BLaER1 (cell line): Measurements from ENCODE around the gene HTR2B.
"Not testable (repeated sequence)": the region's sequence is repeated elsewhere in the genome, so short reads cannot be mapped to it uniquely, and the experiment has no call there.

Experiments used
- H3K27ac ChIP-seq: shearing (Covaris generic); formaldehyde crosslinking; 2 replicates; pipeline ENCODE4 v1.8.1; 2022
- H3K27me3 ChIP-seq: shearing (Covaris generic); formaldehyde crosslinking; 2 replicates; pipeline ENCODE4 v1.8.1; 2022
- H3K36me3 ChIP-seq: shearing (Covaris generic); formaldehyde crosslinking; 2 replicates; pipeline ENCODE4 v1.8.1; 2022
- H3K4me1 ChIP-seq: shearing (Covaris generic); formaldehyde crosslinking; 2 replicates; pipeline ENCODE4 v1.8.1; 2022
- H3K4me2 ChIP-seq: shearing (Covaris generic); formaldehyde crosslinking; 2 replicates; pipeline ENCODE4 v1.8.1; 2022
- H3K4me3 ChIP-seq: shearing (Covaris generic); formaldehyde crosslinking; 2 replicates; pipeline ENCODE4 v1.8.1; 2022
- H3K9ac ChIP-seq: shearing (Covaris generic); formaldehyde crosslinking; 2 replicates; pipeline ENCODE4 v1.8.1; 2022
- H3K9me3 ChIP-seq: shearing (Covaris generic); formaldehyde crosslinking; 2 replicates; pipeline ENCODE4 v1.8.1; 2022
- H4K20me1 ChIP-seq: shearing (Covaris generic); formaldehyde crosslinking; 2 replicates; pipeline ENCODE4 v1.8.1; 2022
- Cebpa-rat ChIP-seq: shearing (Covaris generic); IDR thresholded peaks from 2 replicates; pipeline ENCODE4 v1.8.1; 2022

The HTR2B gene

DNA sequence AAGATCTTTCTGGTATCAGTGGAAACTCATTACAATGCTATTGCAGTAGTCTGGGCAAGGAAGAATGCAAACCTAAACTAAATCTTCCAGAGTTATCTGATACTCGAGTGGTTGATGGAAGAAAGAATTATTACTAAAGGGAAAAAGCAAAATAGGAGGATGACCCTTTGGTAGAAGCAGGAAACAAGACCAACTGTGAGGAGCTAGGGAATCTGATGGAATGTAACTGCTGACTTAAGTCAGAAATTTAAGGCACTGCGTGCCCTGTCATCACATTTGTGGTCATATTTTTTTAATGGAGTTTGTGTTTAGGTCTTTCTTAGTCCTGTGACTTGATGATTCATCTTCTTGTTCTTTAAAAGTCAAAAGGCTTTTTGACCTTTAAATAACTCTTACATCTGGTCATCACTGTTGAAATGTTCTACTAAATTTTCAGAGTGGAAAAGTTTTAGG lies 37.1 kb upstream of the HTR2B start:
- H3K4me1 ChIP-seq = no peaks in the 10 kb centered on the region
- H3K36me3 ChIP-seq = peaks cover 76% of the 10 kb centered on the region
- H3K9ac ChIP-seq = no peak overlapping the region
- H3K9me3 ChIP-seq = no peaks in the 10 kb centered on the region
- no peak overlapping the region for H3K4me2 ChIP-seq
- H3K4me3 ChIP-seq = no peak overlapping the region
- H4K20me1 ChIP-seq = no peaks in the 10 kb centered on the region
- H3K27me3 ChIP-seq = no peaks in the 10 kb centered on the region
- TF ChIP-seq Cebpa-rat = no peak
- H3K27ac ChIP-seq = no peak overlapping the region

DNA sequence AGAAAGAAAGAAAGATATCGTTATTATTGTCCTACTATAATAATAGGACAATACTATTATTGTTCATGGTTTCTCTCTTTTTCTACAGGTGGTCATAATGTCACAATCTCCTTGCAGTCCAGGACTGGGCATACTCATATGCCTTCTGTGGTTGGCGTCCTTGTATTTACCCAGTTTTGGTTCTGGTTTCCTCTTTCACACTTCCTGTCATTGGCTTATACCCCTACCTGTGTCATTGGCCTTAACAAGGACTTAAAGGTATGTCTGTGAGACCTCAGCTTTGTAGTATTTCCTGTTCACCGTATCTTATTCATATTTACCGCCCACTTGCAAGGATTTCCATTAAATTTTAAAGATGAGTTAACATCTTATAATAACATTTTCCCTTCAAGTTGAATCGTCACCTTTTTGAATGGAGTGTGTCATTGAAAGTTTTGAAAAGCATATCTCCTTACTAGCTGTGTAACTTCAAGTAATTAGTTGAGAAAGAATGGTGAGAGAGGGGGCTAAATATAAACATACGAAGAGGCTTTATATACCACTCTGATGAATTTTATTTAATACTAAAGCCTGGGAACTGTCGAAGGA lies 36.5 kb upstream of the HTR2B start:
- Histone ChIP-seq H3K27ac (no peak overlapping the region), H3K4me3 (no peak overlapping the region), H4K20me1 (no peaks in the 10 kb centered on the region), H3K9me3 (no peaks in the 10 kb centered on the region), H3K36me3 (peaks cover 71% of the 10 kb centered on the region), H3K27me3 (no peaks in the 10 kb centered on the region), H3K4me1 (no peaks in the 10 kb centered on the region), H3K9ac (no peak overlapping the region), H3K4me2 (no peak overlapping the region)
- no peak for TF ChIP-seq Cebpa-rat

DNA sequence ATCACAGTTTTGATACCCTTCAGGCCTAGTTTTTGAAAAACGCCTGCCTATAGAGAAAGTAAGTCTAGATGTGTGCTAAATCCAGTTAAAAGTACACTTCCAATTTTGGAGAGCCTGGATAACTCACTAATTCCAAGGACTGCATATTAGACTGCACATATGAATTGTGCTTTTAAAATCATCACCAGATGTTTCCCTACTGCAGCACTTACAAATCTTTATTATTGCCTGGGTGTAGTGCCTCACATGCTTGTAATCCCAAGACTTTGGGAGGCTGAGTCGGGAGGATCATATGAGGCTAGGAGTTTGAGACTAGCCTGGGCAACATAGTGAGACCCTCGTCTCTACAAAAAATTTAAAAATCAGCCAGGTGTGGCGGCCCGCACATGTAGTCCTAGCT lies 35.9 kb upstream of the HTR2B start:
- Histone ChIP-seq H3K4me3 (no peak overlapping the region), H3K9me3 (no peaks in the 10 kb centered on the region), H3K27me3 (no peaks in the 10 kb centered on the region), H4K20me1 (no peaks in the 10 kb centered on the region), H3K9ac (no peak overlapping the region), H3K4me2 (no peak overlapping the region), H3K4me1 (no peaks in the 10 kb centered on the region), H3K36me3 (peaks cover 64% of the 10 kb centered on the region), H3K27ac (no peak overlapping the region)
- no peak for TF ChIP-seq Cebpa-rat

DNA sequence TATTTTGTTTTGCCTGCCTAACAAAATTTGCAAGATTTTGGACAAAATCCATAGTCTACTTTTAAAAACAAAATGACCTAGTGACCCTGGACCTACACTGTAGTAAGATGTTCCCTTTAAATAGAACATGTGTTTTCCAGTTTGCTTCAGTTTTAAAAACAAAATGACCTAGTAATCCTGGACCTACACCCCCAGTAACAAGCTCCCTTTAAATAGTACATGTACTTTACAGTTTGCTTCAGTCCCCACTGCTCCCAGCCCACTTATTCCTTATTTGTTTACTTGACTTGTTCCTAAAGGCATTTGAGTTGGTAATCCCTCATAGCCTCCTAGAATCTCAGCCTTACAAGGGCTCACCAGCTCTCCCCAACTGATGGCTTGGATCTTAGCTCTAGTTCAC lies 34.5 kb upstream of the HTR2B start:
- H4K20me1 ChIP-seq = no peaks in the 10 kb centered on the region
- no peaks in the 10 kb centered on the region for H3K4me1 ChIP-seq
- H3K4me2 ChIP-seq = no peak overlapping the region
- H3K36me3 ChIP-seq = peaks cover 60% of the 10 kb centered on the region
- no peaks in the 10 kb centered on the region for H3K27me3 ChIP-seq
- H3K9ac ChIP-seq = no peak overlapping the region
- no peaks in the 10 kb centered on the region for H3K9me3 ChIP-seq
- no peak overlapping the region for H3K4me3 ChIP-seq
- no peak overlapping the region for H3K27ac ChIP-seq
- no peak for TF ChIP-seq Cebpa-rat

DNA sequence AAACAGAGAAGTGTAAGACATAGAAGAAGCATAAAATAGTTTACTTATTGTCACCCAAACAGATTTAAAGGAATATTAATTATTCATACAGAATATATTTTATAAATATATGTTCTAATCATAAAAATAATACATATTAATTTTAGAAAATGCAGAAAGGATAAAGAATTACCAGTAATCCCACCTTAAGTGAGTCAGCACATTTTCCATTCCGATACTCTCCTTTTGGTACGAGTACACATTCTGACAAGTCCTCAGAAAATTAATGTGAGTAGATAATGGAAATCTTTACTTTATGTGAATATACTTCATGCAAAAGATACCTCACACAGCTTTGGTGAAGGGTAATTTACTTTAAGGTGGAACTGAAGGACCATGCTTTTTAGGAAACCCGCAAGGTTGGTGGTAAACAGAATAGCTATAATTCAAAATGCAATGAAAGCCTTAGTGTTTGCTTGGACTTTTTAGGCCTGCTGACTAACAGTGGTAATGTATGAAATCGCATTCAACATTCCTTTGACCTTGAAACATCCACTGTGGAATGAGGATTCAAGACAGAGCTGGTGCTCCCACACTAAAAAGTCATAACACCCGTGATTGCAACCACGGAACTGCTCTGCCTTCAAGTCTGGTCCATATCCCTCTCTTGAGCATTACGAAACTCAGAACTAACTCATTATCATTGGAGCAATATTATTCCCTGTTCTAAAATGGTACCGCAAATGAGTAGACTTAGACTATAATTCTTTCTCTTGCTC lies 28.1 kb upstream of the HTR2B start:
- H3K4me1 ChIP-seq = no peaks in the 10 kb centered on the region
- no peaks in the 10 kb centered on the region for H3K9me3 ChIP-seq
- no peak overlapping the region for H3K4me3 ChIP-seq
- H3K27me3 ChIP-seq = no peaks in the 10 kb centered on the region
- H3K27ac ChIP-seq = no peak overlapping the region
- TF ChIP-seq Cebpa-rat = no peak
- H4K20me1 ChIP-seq = no peaks in the 10 kb centered on the region
- H3K9ac ChIP-seq = no peak overlapping the region
- H3K36me3 ChIP-seq = peaks cover 61% of the 10 kb centered on the region
- no peak overlapping the region for H3K4me2 ChIP-seq

DNA sequence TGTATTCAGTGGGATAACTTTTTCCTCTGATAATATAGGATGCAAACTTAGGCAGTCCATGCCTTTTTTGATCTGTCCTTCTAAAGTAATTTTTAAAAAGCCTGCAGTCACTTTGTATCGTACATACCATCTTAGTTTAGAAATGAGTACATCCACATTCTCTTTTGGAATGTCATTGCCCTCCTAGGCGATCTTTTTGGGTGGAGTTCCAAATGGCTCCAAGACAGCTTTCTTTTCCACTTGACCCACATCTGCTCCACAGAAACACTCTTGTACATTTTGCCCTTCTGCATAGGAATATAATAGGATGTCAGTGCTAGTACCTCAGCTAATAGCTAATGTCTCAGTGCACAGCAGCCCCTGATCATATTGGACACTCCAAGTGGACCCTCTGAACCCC lies 21.8 kb upstream of the HTR2B start:
- no peak for TF ChIP-seq Cebpa-rat
- H3K27me3 ChIP-seq = no peaks in the 10 kb centered on the region
- no peaks in the 10 kb centered on the region for H3K4me1 ChIP-seq
- H3K4me3 ChIP-seq = no peak overlapping the region
- no peaks in the 10 kb centered on the region for H4K20me1 ChIP-seq
- no peak overlapping the region for H3K9ac ChIP-seq
- no peak overlapping the region for H3K27ac ChIP-seq
- peaks cover 57% of the 10 kb centered on the region for H3K36me3 ChIP-seq
- H3K9me3 ChIP-seq = no peaks in the 10 kb centered on the region
- no peak overlapping the region for H3K4me2 ChIP-seq

DNA sequence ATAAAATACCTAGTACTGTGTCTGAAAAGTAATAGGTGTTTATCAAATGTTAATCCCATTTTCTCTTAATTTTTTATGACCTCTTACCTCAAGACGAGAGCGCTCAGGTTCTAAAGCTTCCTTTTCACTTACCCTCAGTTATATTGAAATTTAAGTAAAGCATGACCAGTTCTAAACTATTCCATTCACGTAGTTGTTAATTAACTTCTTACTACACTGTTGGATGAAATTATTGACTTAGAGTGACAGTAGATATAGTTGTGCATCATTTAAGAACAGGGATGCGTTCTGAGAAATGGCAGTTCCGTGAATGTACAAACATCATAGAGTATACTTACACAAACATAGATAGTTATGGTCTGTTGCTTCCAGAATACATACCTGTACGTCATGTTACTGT lies 20.1 kb upstream of the HTR2B start:
- TF ChIP-seq Cebpa-rat = no peak
- Histone ChIP-seq H3K27ac (no peak overlapping the region), H4K20me1 (no peaks in the 10 kb centered on the region), H3K9me3 (no peaks in the 10 kb centered on the region), H3K4me1 (no peaks in the 10 kb centered on the region), H3K9ac (no peak overlapping the region), H3K4me2 (no peak overlapping the region), H3K4me3 (no peak overlapping the region), H3K27me3 (no peaks in the 10 kb centered on the region), H3K36me3 (peaks cover 67% of the 10 kb centered on the region)

DNA sequence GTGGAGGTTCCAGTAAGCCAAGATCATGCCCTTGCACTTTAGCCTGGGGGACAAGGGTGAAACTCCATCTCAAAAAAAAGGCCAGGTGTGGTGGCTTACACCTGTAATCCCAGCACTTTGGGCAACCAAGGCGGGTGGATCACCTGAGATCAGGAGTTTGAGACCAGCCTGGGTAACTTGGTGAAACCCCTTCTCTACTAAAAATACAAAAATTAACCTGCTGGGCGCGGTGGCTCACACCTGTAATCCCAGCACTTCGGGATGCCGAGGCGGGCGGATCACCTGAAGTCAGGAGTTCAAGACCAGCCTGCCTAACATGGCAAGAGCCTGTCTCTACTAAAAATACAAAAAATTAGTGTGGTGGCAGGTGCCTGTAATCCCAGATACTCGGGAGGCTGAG lies 16.0 kb upstream of the HTR2B start:
- H3K27ac ChIP-seq, H3K9ac ChIP-seq, H3K4me1 ChIP-seq, H3K4me3 ChIP-seq, H3K27me3 ChIP-seq, H4K20me1 ChIP-seq, H3K9me3 ChIP-seq, H3K4me2 ChIP-seq: not testable (repeated sequence)
- peaks cover 47% of the 10 kb centered on the region for H3K36me3 ChIP-seq

DNA sequence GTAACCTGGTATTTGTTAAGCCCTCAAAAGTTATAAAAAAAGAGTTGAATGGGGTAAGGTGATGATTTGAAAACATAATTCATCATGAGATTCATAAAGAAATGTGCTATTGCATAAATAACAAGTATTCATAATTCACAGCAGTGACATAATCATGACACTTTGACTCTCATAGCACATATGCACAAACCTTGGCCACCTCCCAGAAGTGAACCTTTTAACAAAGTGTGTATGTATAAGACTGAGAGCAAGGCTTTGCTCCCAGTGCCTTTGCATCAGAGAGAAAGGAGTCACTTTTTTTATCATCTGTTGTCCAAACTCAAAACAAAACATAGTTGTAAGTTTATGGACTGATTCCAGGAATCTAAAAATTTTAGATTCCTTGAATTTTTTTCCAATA lies 15.0 kb upstream of the HTR2B start:
- no peaks in the 10 kb centered on the region for H3K27me3 ChIP-seq
- no peak for TF ChIP-seq Cebpa-rat
- H3K4me1 ChIP-seq = no peaks in the 10 kb centered on the region
- H3K4me2 ChIP-seq = no peak overlapping the region
- no peaks in the 10 kb centered on the region for H4K20me1 ChIP-seq
- H3K36me3 ChIP-seq = peaks cover 47% of the 10 kb centered on the region
- H3K9me3 ChIP-seq = no peaks in the 10 kb centered on the region
- no peak overlapping the region for H3K27ac ChIP-seq
- no peak overlapping the region for H3K9ac ChIP-seq
- H3K4me3 ChIP-seq = no peak overlapping the region

DNA sequence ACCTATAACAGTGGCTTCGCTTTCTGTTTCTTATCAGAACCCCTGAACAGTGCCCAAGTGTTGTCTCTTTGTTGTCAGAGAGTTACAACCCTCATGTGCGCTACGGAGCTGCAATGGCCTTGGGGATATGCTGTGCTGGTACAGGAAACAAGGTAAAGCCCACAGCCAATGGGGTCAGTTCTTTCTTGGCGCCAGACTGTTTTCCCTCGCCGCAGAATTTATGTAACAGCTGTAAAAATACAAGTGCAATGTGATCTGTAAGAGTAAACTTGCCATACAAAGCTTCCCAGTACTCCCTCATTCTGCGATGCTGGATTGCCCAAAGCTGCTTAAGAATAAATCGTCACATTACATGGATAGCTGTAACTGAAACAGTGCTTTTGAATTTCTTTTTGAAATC lies 13.9 kb upstream of the HTR2B start:
- TF ChIP-seq Cebpa-rat = no peak
- Histone ChIP-seq H3K27ac (no peak overlapping the region), H3K4me3 (no peak overlapping the region), H3K36me3 (peaks cover 38% of the 10 kb centered on the region), H3K4me2 (no peak overlapping the region), H3K9ac (no peak overlapping the region), H3K9me3 (no peaks in the 10 kb centered on the region), H3K27me3 (no peaks in the 10 kb centered on the region), H4K20me1 (no peaks in the 10 kb centered on the region), H3K4me1 (no peaks in the 10 kb centered on the region)
